NT2/D1 (cell line): ENCODE results near the gene CCK.

ENCODE experiments used
- SUZ12 ChIP-seq: IDR thresholded peaks from 2 replicates; pipeline ENCODE4 v1.6.1; 2011; ENCODE audit not compliant: insufficient read length, insufficient read depth; ENCODE audit errors: extremely low read depth
- YY1 ChIP-seq: IDR thresholded peaks from 2 replicates; pipeline ENCODE4 v1.6.1; 2011; ENCODE audit not compliant: insufficient read length, insufficient read depth
- ZNF274 ChIP-seq: IDR thresholded peaks from 2 replicates; pipeline ENCODE4 v1.6.1; 2011; ENCODE audit warnings: mild to moderate bottlenecking, low read depth, low read length

- TF ChIP-seq YY1 (no peak), SUZ12 (no peak), ZNF274 (no peak)
Observed at GRCh38 chr3:42226470-42227425, 39.2 kb downstream of the CCK start.
